ENCODE measurements around the gene TICRR.

- no peak for TF ChIP-seq CTCF (IDR thresholded peaks at IDR 0.05)
- no peak for TF ChIP-seq POLR2AphosphoS5 (IDR thresholded peaks at IDR 0.05; ENCODE audit: insufficient read depth in 1 of 2, low read depth in 1 of 2)
- no peak for TF ChIP-seq POLR2A (IDR thresholded peaks at IDR 0.05)
These were observed 49.1 kb upstream of the TICRR start for GRCh38 chr15:89526181-89526580.

All from vagina (tissue), 2 donors.